Sigmoid colon (tissue), 4 donors: ENCODE measurements around the gene RIC1.

ENCODE experiments used
- POLR2A ChIP-seq, 2 donors: fragments of 450-650 bp; IDR thresholded peaks; one replicate each; pipeline ENCODE4 v1.6.1; 2016; ENCODE audit warnings: antibody characterized with exemption in 2 of 2, mild to moderate bottlenecking in 2 of 2, moderate library complexity in 2 of 2
- POLR2AphosphoS5 ChIP-seq, 4 donors: sonication (generic); formaldehyde crosslinking; IDR thresholded peaks; one replicate each; pipeline ENCODE4 v1.6.1; 2017; ENCODE audit warnings: antibody characterized with exemption in 4 of 4
- TF ChIP-seq, protein P1 (sequence below), 4 experiments: fragments of 450-650 bp in 3 of 4; fragments of 200-600 bp in 1 of 4; IDR thresholded peaks; one replicate each; pipeline ENCODE4 v1.5.1; 2016 to 2019; ENCODE audit warnings: antibody characterized with exemption in 4 of 4, mild to moderate bottlenecking in 3 of 4, moderate library complexity in 2 of 4

DNA sequence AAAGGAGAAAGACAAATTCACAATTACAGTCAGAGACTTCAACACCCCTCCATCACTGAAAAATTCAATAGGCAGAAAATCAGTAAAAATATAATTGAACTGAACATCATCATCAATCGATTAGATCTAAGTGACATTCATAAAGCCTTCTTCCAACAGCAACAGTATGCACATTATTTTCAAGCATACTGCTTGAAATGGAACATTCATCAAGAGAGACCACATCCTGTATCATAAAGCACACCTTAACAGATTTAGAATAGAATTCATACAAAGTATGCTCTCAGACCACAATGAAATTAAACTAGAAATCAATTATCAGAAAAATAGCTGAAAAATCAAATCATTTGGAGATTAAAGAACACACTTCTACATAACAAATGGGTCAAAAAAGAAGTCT lies 164.9 kb downstream of the RIC1 start:
- TF ChIP-seq, protein P1, sequence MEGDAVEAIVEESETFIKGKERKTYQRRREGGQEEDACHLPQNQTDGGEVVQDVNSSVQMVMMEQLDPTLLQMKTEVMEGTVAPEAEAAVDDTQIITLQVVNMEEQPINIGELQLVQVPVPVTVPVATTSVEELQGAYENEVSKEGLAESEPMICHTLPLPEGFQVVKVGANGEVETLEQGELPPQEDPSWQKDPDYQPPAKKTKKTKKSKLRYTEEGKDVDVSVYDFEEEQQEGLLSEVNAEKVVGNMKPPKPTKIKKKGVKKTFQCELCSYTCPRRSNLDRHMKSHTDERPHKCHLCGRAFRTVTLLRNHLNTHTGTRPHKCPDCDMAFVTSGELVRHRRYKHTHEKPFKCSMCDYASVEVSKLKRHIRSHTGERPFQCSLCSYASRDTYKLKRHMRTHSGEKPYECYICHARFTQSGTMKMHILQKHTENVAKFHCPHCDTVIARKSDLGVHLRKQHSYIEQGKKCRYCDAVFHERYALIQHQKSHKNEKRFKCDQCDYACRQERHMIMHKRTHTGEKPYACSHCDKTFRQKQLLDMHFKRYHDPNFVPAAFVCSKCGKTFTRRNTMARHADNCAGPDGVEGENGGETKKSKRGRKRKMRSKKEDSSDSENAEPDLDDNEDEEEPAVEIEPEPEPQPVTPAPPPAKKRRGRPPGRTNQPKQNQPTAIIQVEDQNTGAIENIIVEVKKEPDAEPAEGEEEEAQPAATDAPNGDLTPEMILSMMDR (IDR thresholded peaks at IDR 0.05), result no peak
- TF ChIP-seq POLR2A (IDR thresholded peaks at IDR 0.05), result no peak
- TF ChIP-seq POLR2AphosphoS5 (IDR thresholded peaks at IDR 0.05), result no peak
